Measurements from ENCODE around the gene ZNF33B.
A peak's percentile ranks its signal among the peaks of the same experiment; 100 is the strongest.
"Not testable (repeated sequence)": the region's sequence is repeated elsewhere in the genome, so short reads cannot be mapped to it uniquely, and the experiment has no call there.

Gene ZNF33B

GRCh38 chr10:42615419-42615818 lies 23.0 kb downstream of the ZNF33B start:
- no peak for DNase-seq (ENCODE audit: low spot score)

DNA sequence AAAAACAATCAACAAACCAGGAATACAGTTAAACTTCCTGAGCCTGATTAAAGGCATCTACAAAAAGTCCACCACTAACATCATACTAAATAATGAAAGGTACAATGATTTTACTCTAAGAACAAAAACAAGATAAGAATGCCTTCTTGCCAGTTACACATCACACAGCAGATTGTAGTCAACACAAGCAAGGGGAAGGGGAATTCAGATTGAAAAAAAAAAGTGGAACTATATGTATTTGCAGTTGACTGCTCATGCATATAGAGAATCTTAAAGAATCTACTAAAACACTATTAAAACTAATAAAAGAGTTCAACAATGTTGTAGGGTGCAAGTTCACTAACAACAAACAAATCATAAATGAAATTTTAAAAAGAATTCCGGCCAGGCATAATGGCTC lies 28.5 kb downstream of the ZNF33B start:
- DNase-seq (ENCODE audit: low spot score), result no peak

DNA sequence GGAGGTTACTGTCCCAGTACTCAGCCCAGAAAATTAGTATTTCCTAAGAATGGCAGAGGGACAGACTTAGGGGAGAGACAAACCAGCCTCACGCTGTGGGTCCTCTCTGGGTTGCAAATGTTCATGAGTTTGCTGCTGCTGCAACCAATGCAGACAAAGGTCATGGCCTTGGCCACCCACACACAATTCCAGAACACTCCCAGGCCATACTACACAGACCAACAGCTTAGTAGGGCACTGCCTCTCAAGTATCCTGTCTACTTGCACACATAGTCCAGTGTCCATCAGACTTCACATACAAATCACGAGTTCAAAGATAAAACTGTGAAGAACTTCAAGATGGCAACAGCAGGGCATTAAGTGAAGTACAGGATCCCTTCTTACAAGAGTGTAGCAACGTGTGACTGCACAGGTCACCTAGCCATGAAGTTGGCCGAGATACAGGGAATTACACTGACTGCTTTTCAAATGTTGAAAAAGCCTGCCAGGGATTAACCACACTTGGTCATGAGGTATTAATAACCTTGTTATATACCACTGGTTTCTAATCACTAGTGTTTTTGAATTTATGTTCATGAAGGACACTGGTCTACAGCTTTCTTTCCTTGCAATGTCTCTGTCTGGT lies 40.0 kb downstream of the ZNF33B start:
- DNase-seq (ENCODE audit: low spot score), result no peak

DNA sequence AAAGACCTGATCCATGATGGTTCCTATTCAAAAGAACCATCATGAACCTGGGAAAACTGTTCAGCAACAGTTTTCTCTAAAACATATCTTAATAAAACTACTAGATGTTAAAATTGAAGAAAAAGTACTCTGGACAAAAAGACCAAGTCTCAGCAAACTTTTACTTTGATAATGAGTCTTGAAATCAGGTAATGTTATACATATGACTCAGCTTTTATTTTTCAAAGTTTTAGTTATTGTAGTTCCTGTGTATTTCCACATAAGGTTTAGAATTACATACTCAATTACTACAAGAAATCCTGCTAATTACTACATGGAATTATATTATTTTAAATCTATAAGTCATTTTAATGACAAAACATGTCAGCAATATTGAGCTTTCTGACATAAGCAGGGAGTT lies 42.2 kb downstream of the ZNF33B start:
- DNase-seq (ENCODE audit: low spot score), result no peak

DNA sequence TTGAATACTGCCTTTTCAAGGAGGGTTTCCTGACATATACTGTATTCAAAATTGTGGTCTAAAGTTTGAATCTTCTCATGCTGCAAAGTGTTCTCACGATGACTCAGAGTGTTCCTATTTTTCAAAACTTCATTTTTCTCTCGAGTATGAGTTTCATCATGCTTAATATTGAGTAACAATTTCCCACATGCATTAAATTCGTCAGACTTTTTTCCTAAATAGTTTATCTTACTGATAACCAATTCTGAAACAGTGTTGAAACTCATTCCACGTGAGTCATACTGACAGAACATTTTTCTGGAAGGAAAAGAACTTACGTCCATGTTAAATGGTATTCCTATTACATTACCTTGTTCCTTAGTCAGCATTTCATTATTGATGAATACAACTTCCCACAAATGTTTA lies 44.1 kb downstream of the ZNF33B start:
- DNase-seq (ENCODE audit: low spot score), result no peak

- DNase-seq (ENCODE audit: low spot score), result no peak
These were observed 45.1 kb downstream of the ZNF33B start for GRCh38 chr10:42593284-42593683.

GRCh38 chr10:42583828-42584227 lies 54.5 kb downstream of the ZNF33B start:
- no peak for DNase-seq (ENCODE audit: low spot score)

DNA sequence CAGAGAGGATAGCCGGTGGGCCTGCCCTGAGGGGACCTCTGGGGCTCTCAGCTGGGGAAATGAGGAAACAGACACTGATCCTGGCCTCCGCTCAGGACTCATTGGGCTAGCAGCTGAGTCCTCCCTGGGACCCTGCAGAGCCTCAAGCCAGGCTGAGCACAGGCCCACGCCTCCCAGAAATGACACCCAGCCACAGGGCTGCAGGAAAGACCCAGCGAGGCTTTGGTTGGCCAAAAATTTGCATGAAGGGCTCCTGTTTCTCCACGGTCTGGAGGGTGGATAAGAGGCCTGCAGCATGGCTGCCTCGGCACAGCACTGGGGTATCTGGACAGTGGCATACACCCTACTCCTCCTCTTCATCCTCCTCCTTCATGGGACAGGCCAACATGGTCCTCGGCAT lies 60.4 kb downstream of the ZNF33B start:
- DNase-seq (ENCODE audit: low spot score), result no peak

- DNase-seq (ENCODE audit: low spot score), result no peak
These were observed 62.0 kb downstream of the ZNF33B start for GRCh38 chr10:42576338-42576737.

DNA sequence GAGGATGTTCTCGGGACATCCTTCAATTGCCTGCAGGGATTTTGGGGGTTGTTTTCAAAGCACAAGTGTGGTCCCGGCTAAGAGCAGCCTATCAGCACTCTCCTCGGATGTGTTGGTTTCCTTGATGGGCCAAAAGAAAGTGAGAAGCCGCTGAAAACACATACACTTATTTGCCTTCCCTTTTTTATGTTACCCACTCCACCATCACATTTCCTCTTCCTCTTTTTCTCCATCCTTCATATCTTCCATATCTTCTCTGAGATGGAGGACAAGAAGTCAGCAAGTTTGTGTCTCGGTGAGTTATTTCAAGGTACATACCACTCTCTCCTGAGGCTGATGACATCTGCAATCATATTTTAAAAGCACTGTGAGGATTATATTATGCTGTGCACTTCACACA lies 64.0 kb downstream of the ZNF33B start:
- DNase-seq (ENCODE audit: low spot score), result no peak

DNA sequence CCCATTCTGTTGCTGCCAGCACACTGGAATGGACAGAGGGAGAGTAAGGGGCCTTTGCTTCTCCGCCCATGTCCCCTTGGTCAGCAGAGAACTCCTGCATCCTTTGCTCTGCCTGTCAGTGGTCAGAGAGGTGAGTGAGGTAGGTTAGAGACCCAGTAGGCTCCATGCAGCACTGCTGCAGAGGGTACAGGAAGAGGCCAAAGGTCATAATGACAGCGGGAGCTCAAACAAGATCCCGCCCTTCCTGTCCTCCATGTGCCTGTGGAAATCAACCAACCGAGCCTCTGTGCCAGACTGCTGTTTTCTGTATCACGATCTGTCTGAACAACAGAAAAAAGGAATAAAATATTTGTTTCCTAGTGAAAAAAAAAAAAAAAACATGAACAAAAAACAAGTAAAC lies 81.4 kb downstream of the ZNF33B start:
- DNase-seq (ENCODE audit: low spot score), result no peak

DNA sequence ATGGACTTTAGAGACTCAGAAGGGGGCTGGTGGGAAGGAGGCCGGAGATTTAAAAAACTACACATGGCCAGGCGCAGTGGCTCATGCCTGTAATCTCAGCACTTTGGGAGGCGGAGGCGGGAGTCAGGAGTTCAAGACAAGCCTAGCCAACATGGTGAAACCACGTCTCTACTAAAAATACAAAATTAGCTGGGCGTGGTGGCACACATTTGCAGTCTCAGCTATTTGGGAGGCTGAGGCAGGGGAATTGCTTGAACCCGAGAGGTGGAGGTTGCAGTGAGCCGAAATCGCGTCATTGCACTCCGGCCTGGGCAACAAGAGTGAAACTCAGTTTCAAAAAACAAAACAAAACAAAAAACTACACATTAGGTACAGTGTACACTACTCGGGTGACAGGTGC lies 84.8 kb downstream of the ZNF33B start:
- not testable (repeated sequence) for DNase-seq (ENCODE audit: low spot score)

DNA sequence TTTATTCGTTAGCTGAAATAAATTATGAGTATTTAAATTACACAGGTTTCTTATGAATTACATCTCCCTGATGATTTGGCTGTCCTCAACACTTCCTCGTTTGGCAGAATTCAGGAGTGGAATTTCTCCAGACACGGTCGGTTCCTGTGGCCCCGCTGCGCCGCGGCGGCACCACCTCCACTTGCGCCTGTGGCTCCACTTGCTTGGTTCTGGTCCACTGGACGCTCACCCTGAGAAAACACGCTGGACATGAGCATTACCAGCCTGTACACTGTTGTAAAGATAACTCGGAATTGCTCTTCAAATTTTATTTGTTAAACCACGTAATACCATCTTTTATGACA lies 85.3 kb downstream of the ZNF33B start:
- no peak for DNase-seq (ENCODE audit: low spot score)

DNA sequence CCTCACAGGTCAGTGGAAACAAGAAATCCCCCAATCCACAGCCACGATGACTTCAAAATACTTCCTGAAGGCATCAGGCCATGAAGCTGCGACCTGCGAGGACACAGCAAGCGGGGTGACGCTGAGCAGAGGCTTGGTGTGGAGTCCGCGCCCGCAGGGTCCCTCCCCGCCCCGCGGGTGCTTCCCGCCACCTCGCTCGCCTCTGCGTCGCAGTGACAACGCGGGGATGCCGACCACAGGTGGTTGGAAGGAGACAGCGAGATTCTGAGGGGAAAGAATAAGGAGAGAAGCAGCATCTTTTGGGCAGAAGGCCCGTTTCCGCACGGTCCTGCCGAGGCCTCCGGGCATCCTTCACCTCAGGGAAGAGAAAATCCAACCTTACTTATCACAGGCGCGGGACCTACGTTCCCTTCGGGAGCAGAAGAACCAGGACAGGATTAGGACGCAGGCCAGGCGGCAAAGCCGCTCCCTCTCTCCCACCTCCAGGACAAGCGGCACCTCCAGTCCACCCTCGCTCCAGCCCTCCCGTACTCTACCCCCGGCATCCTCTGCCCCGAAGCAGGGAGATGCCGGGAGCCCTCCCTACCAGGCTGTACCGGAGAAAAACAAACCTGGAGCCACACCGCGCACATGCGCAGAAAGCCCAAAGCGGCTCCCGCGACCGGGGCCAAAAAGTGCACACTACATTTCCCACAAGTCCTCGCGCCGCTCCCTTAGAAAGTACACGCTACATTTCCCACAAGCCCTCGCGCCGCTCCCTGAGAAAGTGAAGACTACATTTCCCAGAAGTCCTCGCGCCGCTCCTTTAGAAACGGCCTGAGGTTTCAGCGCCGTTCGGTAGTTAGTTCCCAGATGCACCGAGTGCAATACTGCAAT lies 85.9 kb downstream of the ZNF33B start:
- DNase-seq (ENCODE audit: low spot score), result peak; percentile 99

DNA sequence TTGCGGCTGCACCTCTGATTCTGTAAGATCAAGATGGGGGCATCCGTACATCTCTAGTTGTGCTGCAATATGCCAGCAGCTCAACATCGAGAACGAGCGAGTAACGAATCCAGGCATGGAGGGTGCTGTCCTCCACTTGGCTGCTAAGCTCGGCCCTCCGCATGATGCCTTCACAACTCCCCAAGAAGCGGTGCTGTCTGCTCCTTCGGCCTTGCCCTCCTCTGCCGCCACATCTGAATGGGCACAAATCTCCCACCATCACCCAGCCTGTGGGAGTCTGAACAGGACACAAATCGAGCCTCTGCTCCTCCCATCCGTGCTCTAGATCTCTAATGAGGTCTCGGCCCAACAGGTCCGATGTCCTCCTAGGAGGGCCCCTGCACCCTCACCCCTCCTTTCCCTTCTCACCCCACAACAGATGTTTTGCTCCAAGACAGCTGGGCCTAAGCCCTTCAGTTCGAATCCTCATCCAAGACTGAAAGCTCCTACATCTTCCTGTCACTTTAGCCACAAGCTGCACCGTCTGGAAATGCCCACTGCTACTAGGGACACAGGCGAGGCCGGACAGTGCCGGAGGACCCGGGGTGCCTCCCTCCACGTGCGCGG lies 86.7 kb downstream of the ZNF33B start:
- DNase-seq (ENCODE audit: low spot score), result no peak

DNA sequence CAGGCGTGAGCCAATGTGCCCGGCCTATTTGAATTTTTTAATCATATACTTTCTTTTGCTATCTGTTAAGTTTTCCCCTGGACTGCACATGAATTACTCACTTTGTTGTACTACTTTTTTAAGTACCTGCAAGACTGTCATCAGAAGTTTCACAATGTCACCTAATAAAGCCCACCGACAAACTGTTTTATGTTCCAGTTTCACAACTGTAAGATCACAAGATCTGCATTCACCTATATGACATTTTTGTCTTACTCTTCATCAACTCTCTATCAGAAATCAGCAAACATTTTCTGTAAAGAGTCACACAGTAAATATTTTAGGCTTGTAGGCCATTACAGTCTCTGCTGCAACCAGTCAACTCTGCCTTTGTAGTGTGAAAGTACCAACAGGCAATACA lies 88.5 kb downstream of the ZNF33B start:
- DNase-seq (ENCODE audit: low spot score), result no peak

DNA sequence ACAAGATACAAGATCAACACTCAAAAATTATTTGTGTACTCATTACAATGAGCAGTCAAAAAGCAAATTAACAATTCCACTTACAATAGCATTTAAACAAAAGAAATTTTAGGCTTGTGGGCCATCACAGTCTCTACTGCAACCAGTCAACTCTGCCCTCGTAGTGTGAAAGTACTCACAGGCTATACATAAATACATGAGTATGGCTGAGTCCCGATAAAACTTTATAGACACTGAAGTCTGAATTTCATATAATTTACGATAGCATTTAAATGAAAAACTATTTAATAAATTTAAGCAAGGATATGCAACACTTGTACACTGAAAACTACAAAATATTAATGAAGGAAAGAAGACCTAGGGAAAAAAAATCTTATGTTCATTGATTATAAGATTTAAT lies 90.1 kb downstream of the ZNF33B start:
- no peak for DNase-seq (ENCODE audit: low spot score)

DNA sequence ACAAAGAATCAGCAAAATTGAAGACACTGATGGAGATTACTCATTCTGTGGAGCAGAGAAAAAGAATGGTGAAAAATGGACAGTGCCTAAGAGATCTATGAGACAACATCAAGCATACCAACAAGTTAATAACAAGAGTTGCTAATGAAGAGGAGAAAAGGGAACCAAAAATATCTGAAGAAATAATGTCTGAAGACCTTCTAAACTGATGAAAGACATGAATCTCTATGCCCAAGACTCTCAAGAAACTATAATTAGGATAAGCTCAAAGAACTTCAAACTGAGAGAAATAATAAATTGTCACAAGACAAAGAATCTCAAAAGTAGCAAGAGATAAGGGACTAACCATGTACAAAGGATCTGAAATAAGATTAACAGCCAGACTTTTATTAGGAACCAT lies 93.4 kb downstream of the ZNF33B start:
- DNase-seq (ENCODE audit: low spot score), result no peak

GRCh38 chr10:42543840-42544372 lies 94.5 kb downstream of the ZNF33B start:
- DNase-seq (ENCODE audit: low spot score), result no peak
